Psoas muscle (tissue), 8 donors: ENCODE data around the gene CCRL2. TPM values are rescaled to one million over a fixed set of nuclear protein-coding genes. Genes with fewer than 3 reads are reported as not detected.

Experiments
- ATAC-seq, 4 donors: fragments of 200-7000 bp; cut with Tn5 transposase; one replicate each; pipeline ENCODE4 v1.9.1; 2020; ENCODE audit warnings: moderate library complexity in 3 of 4, mild to moderate bottlenecking in 2 of 4
- DNase-seq, 2 donors: peaks; one replicate each; pipeline ENCODE4 v3.0.0-alpha.2; 2020
- H3K27ac ChIP-seq: fragments of 200-600 bp; one replicate; pipeline ENCODE4 v1.8.0; 2022
- H3K27me3 ChIP-seq, 3 donors: fragments of 200-600 bp in 1 of 3; one replicate each; pipeline versions ENCODE4 v1.6.1 to v1.8.0; 2013 to 2022; ENCODE audit warnings: low read length in 2 of 3, mild to moderate bottlenecking in 2 of 3, moderate library complexity in 1 of 3; ENCODE audit not compliant: insufficient read depth in 3 of 3
- H3K36me3 ChIP-seq, 2 donors: fragments of 200-600 bp in 1 of 2; one replicate each; pipeline versions ENCODE4 v1.6.1 to v1.8.0; 2013 to 2022; ENCODE audit warnings: low read depth in 1 of 2, mild to moderate bottlenecking in 1 of 2, moderate library complexity in 1 of 2; ENCODE audit not compliant: insufficient read depth in 1 of 2
- H3K4me1 ChIP-seq: fragments of 200-600 bp; one replicate; pipeline ENCODE4 v1.8.0; 2022
- H3K4me3 ChIP-seq: fragments of 200-600 bp; one replicate; pipeline ENCODE4 v1.8.0; 2022; ENCODE audit warnings: mild to moderate bottlenecking
- H3K9me3 ChIP-seq: fragments of 200-600 bp; one replicate; pipeline ENCODE4 v1.8.0; 2022
- WGBS, 3 donors: extraction: QIAGEN DNeasy Blood & Tissue Kit; methylation state at CpG; one replicate each; pipeline versions ENCODE4 v1.1.6 to v1.1.7; 2013; 5-methylcytosine and 5-hydroxymethylcytosine counted together
- intact Hi-C, 2 donors: fragments of 100-400 bp; cut with DNase I; formaldehyde crosslinking; loops; one replicate each; pipeline versions ENCODE4 v1.11.0 to v1.14.2; 2022
- polyA plus RNA-seq, 3 donors: library from polyadenylated mRNA; stranded (reverse); fragments of 200-250 nt; gene quantifications; one replicate each; pipeline ENCODE4 v1.2.3, GENCODE V29; 2013
- total RNA-seq, 4 donors: library from RNA; stranded (reverse); fragmentation: NEBNext Ultra II Directional in 2 of 4; extraction: Animal tissue kit (Norgen Biotek cat#: 25700) in 2 of 4; gene quantifications; one replicate each; pipeline versions ENCODE4 v1.2.1 to v1.2.4, GENCODE V29; 2021 to 2023
- TF ChIP-seq, protein P1 (sequence below): fragments of 200-600 bp; IDR thresholded peaks from one replicate; pipeline ENCODE4 v1.8.0; 2022; ENCODE audit warnings: antibody characterized with exemption
- donor health status: healthy with polysubstance abuse.
- donor health status: DM: no; HTN: no; CAD: no; lungs with moderate emphysema.
- donor health status: Bipolar disorder and iron deficiency.
- donor health status: healthy.
- donor health status: DM: yes; HTN: yes; CAD: no.
- donor health status: DM: no; HTN: no; CAD: no.
- donor health status: DM: no; HTN: no; CAD: no.
- donor health status: DM: yes; HTN: yes; CAD: no.

CCRL2 gene
- total and polyA plus RNA-seq, 7 donors, result 0.55 to 1.8 (median 1.1) TPM

DNA sequence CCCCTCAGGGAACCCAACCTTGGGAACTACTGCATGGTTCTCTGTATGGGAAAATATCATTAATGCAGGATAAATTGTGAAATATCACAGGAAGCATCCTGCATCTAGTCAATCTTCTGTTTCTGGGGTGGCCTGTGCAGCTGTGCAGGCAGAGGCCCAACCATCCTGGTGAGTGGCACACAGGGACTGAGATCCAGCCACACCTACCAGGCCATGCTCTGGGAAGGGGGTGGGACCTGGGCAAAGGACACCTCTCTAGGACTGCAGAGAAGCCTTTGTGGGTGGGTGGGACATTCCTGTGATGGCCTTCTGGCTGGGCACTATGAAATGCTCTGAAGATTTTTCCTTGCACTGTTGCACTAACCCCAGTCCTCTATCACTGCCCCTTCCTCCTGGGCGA, 26.8 kb downstream of the CCRL2 start:
- Histone ChIP-seq H3K9me3 (peaks cover 7% of the 10 kb centered on the region), H3K4me3 (no peak overlapping the region), H3K27me3 (no peaks in the 10 kb centered on the region), H3K4me1 (no peaks in the 10 kb centered on the region), H3K27ac (no peak overlapping the region), H3K36me3 (no peaks in the 10 kb centered on the region)
- WGBS, 3 donors, result 93 to 100% (median 98%) methylated on average over 1 of the region's 1 CpG
- no peak for ATAC-seq
- intact Hi-C loops, result no loop called here
- DNase-seq, result no peak
- TF ChIP-seq, protein P1, sequence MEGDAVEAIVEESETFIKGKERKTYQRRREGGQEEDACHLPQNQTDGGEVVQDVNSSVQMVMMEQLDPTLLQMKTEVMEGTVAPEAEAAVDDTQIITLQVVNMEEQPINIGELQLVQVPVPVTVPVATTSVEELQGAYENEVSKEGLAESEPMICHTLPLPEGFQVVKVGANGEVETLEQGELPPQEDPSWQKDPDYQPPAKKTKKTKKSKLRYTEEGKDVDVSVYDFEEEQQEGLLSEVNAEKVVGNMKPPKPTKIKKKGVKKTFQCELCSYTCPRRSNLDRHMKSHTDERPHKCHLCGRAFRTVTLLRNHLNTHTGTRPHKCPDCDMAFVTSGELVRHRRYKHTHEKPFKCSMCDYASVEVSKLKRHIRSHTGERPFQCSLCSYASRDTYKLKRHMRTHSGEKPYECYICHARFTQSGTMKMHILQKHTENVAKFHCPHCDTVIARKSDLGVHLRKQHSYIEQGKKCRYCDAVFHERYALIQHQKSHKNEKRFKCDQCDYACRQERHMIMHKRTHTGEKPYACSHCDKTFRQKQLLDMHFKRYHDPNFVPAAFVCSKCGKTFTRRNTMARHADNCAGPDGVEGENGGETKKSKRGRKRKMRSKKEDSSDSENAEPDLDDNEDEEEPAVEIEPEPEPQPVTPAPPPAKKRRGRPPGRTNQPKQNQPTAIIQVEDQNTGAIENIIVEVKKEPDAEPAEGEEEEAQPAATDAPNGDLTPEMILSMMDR, result no peak

DNA sequence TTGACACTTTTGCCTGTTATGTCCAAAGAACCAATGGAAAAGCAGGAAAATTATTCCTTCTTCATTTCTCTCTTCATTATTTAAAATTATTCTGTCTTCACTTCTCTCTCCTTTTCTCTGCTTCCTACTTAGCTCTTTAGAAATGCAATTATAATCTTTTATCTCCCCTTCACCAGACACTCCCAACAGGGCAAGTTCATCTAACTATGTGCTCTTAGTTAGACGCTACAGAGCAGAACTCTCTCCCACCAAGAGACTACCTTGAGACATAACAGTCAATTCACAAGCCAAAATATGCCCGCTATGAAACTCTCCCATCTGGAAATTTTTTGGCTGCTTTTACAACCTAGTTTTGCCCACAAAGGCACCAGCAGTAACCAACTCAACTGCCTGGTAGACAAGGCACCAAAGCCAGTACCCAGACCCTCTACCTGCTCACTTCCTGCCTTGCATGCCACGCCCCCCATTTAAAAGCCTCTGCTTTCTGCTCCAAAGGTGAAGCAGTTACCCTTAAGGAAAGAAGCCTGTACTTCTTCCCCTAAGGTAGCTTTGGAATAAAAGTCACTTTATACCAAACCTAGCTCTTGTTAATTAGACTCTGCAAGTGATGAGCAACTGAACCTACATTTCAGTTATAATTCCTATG, 28.1 kb downstream of the CCRL2 start:
- intact Hi-C loops, result no loop called here
- DNase-seq, result no peak
- no peak for ATAC-seq
- Histone ChIP-seq H3K4me3 (no peak overlapping the region), H3K9me3 (peaks cover 7% of the 10 kb centered on the region), H3K27ac (no peak overlapping the region), H3K36me3 (no peaks in the 10 kb centered on the region), H3K4me1 (no peaks in the 10 kb centered on the region), H3K27me3 (no peaks in the 10 kb centered on the region)
- 81 to 90% (median 90%) methylated on average over 3 of the region's 3 CpGs for WGBS, 3 donors
- TF ChIP-seq, protein P1, result no peak

DNA sequence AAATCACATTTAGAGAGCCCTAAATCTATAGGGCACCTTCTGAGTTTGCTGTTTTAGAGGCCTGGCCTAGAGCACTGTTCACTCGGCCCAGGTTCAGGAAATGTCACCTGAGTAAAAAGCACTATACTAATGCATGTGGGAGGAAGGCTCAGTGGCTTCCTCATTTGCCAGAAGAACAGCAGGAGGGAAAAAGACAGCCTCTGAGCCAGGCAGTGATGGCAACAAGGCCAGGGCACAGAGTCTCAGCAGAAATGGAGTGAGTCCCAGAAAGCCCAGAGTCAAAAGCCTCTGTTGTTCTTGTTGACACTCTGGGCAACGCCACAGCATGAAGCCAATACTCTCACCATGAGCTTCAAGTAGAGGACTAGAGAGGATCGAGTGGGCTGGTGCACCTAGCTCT, 31.8 kb downstream of the CCRL2 start:
- Histone ChIP-seq H3K27me3 (no peaks in the 10 kb centered on the region), H3K4me1 (no peaks in the 10 kb centered on the region), H3K4me3 (no peak overlapping the region), H3K27ac (no peak overlapping the region), H3K9me3 (no peaks in the 10 kb centered on the region), H3K36me3 (no peaks in the 10 kb centered on the region)
- intact Hi-C loops, result no loop called here
- ATAC-seq, result no peak
- TF ChIP-seq, protein P1, result no peak
- WGBS, 3 donors, result 84 to 90% (median 88%) methylated on average over 3 of the region's 3 CpGs
- DNase-seq, result no peak

DNA sequence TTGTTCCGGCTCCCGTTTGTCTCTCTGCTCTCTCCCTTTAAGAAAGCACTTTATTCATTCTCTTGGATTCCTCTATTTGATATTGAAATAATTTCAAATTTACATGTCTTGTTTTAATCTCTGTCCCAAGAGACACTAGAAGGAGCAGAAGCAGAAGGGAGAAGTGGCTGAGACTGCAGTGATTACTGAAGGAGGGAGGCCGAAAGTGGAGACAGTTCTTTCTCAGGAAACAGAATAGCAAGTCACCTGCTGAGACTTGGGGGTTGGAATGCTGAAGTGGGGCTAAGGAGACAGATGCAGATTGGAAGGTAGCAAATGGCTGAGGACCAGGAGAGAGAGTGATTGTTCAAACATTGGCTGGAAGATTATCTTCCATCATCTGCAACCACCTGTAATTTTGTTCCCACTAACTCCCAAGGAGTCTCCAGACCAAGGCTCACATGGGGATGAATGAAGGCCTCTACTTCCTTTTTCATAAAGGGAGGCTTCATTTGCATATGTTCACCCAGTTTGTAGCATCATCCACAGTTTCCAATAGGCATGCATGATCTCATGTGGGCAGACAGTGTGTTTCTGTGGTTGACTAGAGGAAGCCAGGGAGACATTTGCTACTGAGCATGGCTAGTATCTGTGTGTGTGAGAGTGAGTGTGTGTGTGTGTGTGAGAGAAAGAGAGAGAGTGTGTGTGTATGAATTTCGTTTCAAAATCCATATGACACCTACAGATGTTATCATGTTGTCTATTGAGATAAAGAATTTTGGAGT, 33.7 kb downstream of the CCRL2 start:
- 78 to 82% (median 82%) methylated on average over 4 of the region's 4 CpGs for WGBS, 3 donors
- no peaks in the 10 kb centered on the region for H3K36me3 ChIP-seq
- DNase-seq (no peak), ATAC-seq (no peak)
- H3K27me3 ChIP-seq, result no peaks in the 10 kb centered on the region
- intact Hi-C loops, result no loop called here
- no peaks in the 10 kb centered on the region for H3K9me3 ChIP-seq
- H3K4me3 ChIP-seq, result no peak overlapping the region
- no peaks in the 10 kb centered on the region for H3K4me1 ChIP-seq
- no peak overlapping the region for H3K27ac ChIP-seq
- TF ChIP-seq, protein P1, result no peak
